HEK293T (cell line): ENCODE results near the gene TMEM129.

Experiments used
- FOXK2 ChIP-seq: fragments of 450-650 bp; IDR thresholded peaks from 2 replicates; pipeline ENCODE4 v1.6.1; 2016; ENCODE audit warnings: mild to moderate bottlenecking
- FOXM1 ChIP-seq: fragments of 450-650 bp; IDR thresholded peaks from 2 replicates; pipeline ENCODE4 v1.6.1; 2017; ENCODE audit warnings: mild to moderate bottlenecking, borderline replicate concordance
- LEF1 ChIP-seq: fragments of 450-650 bp; IDR thresholded peaks from 2 replicates; pipeline ENCODE4 v1.6.1; 2017; ENCODE audit warnings: mild to moderate bottlenecking, borderline replicate concordance
- PKNOX1 ChIP-seq: fragments of 450-650 bp; IDR thresholded peaks from 2 replicates; pipeline ENCODE4 v1.6.1; 2016

- TF ChIP-seq PKNOX1: no peak
- TF ChIP-seq FOXK2: no peak
- no peak for TF ChIP-seq FOXM1
- TF ChIP-seq LEF1: no peak
These were observed 14.8 kb downstream of the TMEM129 start for GRCh38 chr4:1706358-1706757.
